Right forelimb (tissue), 1 donor: ENCODE measurements around the gene FBXL16.
"Not testable (repeated sequence)": the region's sequence is repeated elsewhere in the genome, so short reads cannot be mapped to it uniquely, and the experiment has no call there.

Experiments used
- DNase-seq: peaks from one replicate; pipeline ENCODE4 v3.0.0-alpha.2; 2018

The FBXL16 gene

DNA sequence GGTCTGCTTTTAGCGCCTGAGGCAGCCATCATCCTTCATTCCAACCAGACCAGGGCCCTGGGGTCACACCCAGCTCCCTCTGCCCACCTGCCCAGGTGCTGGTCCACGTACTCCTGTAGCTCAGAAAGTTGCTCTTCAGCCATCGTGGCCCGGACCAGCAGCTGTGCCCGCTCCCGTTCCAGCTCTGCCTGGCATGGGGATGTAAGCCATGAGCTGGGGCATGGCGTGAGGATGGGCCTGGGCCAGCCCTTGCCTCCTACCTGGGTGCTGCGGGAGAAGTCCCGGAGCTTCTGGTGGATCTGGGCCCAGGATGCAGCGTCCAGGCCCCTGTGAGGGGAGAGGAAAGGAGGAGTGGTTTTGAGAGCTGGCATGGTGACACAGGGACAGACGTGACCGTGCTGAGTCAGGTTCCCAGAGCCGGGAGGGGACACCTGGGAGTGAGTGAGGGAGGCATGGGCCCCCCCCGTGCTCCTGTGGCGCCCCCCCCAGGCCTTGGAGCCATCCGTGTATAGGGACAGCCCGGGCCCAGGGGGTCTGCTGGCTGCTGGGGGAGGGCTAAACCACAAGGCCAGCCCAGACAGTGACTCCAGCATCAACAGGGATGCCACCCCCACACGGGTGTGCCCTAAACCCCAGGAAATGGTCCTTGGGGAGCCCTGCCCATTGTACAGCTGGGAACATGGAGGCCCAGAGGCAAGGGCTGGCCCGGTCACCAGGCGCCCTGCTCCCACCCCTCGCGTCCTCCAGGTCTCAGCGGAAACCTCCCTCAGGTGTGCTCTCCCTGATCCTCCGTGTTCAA is 17.4 kb upstream of the FBXL16 start:
- DNase-seq = no peak

DNA sequence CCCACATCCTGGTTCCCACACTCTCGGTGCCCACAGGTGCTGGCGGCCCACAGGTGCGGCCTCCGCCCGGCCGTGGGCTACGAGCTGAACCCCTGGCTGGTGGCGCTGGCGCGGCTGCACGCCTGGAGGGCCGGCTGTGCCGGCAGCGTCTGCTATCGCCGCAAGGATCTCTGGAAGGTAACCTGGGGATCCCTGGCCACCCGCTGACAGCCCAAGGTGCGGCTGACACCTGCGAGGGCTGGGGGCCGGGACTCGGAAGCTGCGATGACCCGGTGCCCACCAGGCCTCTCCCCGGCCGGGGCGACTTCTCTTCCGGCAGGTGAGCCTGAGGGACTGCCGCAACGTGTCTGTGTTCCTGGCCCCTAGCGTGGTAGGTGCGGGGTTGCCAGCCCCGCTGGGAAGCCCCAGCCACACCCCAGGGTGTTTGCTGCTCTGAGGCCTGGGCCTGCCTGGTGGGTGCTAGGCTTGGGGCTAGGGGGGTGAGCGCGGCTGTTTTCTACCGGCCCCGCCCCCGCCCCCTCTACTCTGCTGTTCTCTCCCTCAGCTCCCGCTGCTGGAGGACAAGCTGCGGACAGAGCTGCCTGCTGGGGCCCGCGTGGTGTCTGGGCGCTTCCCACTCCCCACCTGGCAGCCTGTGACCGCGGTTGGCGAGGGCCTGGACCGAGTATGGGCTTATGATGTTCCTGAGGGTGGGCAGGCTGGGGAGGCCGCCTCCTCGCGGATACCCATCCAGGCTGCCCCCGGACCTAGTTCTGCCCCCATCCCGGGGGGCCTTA is 16.4 kb upstream of the FBXL16 start:
- DNase-seq = no peak

DNA sequence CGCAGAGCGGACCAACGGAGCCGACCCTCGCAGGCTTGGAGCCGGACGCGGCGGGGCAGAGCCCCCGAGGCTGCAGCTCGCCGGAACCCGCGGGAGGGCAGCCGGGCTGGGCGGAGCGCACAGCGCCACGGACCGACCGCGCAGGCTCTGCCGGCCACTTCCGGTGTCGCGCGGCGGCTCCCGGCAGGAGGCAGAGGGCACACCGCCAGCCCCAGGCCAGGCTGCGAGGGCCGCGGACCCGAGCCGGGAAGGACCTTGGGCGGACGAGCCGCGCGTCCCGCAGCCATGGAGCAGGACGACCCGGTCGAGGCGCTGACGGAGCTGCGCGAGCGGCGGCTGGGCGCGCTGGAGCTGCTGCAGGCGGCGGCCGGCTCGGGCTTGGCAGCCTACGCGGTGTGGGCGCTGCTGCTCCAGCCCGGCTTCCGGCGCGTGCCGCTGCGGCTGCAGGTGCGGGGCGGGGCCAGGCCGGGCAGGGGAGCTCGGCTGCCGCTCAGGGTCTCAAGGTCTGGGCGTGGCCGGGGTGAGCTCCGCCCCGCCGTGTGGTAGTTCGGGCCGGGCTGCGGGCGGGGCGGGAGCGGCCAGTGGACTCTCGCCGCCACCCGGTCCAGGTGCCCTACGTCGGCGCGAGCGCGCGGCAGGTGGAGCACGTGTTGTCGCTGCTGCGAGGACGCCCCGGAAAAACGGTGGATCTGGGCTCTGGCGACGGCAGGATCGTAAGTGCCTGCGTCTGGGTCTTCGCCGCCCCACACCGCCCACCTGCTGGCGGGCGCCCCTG is 15.6 kb upstream of the FBXL16 start, which contains the start of gene ANTKMT:
TSS of gene ANTKMT (plus strand) at position 157 of the 775 bp plus-strand sequence. CDS start at position 286, 129 bp downstream.
- peak; percentile 85 for DNase-seq

DNA sequence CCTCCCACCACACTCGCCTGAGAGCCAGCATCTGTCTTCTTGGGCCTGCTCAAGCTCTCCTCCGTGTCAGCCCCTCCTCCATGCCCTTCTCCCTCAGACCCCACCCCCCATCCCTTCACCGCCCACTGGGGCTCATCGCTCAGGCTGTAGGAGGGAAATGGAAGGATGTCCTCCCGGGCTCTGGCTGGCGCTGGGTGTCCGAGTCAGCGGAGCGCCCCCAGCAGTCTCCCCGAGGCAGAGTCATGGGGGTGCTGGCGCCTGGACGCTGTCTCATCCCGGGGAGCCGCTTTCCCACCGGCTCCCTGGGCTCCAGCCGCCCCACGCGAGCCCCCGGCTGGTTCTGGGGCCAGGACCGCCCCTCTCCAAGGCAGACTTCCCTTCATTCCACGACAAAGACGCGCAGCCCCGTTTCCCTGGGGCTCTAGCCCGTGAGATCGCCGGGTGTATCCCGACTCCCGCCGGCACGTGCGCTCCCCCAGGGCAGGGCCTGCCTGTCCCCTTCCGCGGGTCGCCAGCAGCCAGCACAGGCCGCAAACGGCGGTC is 14.9 kb upstream of the FBXL16 start:
- DNase-seq = peak; percentile 78

DNA sequence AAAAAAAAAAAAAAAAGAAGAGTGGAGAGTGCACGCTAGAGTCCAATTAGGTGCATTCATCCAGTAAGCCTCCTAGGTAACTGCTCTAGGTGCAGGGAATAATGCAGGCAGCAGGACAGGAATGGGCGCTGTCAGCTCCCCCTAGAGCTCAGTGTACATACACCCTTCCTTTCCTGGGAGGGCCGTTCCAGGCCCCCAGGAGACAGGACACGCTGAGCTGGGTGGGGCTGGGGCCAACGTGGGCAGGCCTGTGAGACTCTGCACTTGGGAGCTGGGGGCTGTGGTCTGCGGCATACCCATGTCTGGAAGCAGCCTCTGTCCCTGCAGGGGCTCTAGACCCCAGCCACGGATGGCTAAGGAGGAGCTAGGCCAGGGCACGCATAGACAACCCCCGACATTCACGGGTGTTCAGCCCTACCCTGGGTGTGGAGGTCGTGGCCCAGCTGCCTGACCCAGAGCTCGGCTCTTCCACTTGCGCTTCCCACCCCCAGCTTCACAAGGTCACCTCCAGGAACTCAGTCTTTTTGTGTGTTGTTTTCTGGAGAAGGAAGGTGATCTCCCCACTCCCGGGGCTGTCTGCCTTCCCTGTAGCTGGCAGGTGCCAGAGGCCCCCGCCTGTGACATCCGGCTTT is 14.3 kb upstream of the FBXL16 start:
- DNase-seq = no peak

DNA sequence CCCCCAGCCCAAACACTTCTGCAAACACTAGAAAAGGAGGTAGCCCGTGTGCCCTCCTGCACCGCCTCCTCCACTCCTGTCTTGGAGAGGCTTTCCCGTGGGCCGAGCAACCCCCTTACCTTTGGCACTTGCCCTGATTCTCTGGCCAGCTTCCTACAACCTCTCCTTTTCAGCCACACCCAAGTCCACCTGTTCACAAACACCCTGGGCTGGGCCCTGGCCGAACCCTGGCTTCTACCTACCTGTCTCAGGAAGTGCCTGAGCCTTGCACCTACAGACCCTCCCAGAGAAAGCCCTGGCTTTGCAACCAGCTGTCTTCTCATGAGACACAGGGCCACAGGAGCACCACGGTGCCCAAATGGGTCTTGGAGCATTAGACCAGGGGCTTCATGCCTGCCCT is 13.3 kb upstream of the FBXL16 start:
- DNase-seq = no peak

DNA sequence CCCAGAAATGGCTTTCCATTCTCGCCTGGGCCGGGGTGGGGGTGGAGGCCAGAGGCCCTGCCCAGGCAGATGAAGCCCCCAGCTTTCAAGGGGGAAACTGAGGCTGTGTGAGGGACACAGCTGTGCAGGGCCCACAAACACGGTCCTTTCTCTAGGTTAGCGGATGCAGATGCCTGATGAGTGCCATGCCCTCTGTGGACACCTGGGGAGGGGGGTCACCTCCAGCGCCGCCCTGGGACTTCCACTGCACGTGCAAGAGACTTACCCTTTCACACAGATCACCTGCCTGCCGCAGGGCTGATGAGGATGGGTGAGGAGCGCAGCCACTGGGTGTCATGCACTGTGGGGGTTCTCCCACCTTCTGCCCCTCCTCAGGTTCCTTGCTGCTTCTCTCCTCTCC is 12.8 kb upstream of the FBXL16 start:
- no peak for DNase-seq

DNA sequence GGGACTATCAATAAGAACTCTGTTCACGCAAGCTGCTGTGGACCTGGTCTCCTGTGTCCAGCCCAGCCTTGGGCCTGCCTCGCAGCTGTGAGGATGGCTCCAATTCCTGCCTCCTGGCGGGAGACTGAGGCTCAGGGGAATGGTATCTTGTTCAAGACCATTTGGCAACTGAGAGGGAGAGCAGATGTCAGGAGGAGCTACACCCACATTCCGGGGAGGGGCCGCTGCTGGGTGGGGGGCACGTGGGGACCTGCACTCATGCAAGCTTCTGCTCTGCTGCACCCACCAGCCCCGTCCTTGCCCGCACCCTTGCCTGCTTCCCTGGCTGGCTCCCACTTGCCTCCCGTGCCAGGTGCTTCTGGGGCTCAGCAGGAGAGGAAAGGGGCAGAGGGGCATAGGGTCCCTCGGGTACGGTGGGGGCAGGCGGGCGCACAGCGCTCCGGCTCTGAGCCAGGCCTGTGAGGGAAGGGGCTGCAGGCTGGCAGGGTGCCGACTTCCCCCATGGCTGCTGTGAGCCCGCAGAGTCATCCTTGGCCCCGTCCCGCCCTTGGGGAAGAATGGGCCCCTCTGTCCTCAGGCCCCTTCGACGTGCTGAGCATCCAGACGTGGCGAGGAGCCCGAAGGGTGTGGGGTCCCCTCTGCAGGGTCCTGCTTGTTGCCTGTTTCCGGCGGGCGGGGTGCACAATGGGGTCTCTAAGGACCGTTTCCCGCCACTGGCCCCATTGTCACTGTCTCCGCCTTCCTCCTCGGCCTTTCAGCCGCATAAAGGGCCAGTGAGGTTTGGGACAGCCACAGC is 12.0 kb upstream of the FBXL16 start:
- DNase-seq = no peak

DNA sequence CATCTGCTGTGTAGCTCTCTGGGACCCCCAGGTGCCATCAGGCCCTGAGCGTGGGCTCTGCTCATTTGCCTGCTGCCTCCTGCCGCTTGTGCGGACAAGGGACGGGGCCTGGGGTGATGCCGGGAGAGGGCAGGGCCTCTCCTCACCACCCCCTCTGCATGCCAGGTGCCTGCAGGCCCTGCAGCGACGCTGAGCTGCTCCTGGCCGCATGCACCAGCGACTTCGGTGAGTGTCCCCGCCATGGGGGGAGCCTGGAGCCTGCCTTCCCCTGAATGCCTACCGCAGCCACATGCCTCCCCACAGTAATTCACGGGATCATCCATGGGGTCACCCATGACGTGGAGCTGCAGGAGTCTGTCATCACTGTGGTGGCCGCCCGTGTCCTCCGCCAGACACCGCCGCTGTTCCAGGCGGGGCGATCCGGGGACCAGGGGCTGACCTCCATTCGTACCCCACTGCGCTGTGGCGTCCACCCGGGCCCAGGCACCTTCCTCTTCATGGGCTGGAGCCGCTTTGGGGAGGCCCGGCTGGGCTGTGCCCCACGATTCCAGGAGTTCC is 11.2 kb upstream of the FBXL16 start:
- no peak for DNase-seq

DNA sequence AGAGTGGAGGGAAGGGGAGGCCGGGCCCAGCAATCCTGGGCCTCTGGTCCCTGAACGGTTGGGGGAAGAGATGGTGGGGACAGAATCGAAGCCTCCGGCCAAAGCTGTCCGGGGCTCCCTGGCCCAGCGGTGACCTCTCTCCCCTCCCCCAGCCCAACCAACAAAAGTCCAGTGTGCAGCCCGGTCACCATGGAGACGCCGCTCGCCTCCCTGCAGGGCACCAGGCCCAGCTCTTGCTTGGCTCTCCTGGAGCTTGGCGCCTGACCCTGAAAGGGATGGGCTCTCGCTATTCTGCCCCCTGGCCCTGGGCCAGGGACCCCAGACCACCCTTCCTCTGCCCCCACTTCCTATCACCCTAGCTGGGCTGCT is 10.6 kb upstream of the FBXL16 start:
- DNase-seq = no peak

DNA sequence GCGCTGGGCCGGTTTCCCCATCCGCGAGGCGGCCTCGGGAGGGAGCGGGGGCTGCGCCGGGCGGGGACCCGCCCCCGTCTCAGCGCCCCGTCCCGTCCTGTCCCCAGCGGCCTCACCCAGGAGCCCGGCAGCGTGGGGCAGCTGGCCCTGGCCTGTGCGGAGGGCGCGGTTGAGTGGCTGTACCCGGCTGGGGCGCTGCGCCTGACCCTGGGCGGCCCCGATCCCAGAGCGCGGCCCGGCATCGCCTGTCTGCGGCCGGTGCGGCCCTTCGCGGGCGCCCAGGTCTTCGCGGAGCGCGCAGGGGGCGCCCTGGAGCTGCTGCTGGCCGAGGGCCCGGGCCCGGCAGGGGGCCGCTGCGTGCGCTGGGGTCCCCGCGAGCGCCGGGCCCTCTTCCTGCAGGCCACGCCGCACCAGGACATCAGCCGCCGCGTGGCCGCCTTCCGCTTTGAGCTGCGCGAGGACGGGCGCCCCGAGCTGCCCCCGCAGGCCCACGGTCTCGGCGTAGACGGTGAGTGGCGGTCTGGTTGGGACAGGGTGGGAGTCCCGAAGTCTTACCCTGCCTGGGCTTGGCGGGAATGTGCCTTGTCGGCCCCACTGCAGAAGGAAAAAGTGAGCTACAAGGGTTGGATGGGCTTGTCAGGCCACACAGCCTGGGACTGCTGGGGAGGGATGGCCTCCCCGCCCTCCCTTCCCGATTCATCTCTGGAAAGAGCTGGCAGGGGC is 10.0 kb upstream of the FBXL16 start:
- no peak for DNase-seq

DNA sequence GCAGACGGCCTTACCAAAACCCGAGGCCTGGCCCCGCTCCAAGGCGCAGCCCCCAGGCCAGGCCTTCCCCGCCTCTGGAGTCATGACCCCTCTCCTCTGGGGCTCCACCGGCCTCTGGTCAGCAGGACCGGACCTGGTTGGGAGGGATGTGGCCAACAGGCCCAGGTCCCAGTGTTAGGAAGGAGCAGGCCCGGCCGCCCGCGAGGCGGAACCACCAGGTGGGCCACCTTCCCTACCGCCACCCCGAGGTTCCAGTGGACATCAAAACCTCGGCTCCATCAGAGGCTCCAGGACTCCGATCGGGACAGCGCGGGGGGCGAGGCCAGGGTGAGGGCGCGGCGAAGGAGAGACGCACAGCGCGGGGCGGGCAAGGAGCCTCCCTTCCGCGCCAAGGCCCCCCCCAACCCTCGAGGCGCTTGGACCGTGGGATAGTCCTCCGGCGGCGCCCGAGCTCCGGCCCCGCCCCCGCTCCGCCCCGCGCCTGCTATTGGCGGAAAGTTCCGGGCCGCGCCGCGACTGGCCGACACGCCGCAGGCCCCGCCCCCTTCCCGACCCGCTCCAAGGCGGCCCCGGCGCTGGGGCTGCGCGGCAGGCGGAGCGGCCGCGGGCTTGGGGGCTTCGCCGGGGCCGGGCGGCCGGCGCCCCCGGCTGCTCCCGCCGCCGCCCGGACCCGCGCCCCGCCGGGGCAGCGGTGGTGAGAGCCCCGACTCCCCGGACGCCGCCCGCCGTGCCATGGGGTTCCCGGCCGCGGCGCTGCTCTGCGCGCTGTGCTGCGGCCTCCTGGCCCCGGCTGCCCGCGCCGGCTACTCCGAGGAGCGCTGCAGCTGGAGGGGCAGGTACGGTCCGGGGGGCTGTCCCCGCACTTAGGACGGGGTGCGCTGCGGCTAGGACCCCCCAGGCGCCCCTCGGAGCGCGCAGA is 9.2 kb upstream of the FBXL16 start, which contains the start of gene METRN:
TSS of gene METRN (plus strand) at position 561 of the 919 bp plus-strand sequence. CDS start at position 733, 172 bp downstream.
- peak; percentile 95 for DNase-seq

DNA sequence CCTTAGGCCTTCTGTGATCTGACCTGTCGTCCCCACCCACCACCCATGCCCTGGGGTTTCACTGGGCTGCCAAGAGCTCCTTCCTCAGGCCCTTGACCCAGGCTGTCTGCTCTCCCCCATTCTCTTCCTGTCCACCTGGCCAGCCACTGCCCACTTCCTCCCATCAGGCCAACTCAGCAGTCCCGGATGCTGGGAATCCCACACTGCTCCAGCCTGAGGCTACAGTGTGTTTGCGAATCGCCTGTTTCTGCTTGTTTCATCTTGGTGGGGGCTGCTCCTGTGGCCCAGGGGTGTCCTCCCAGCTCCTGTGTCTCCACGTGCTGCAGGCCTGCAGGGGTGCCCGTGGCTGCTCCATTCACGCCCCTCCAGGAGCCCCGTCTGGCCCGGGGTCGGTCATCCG is 8.5 kb upstream of the FBXL16 start:
- no peak for DNase-seq

DNA sequence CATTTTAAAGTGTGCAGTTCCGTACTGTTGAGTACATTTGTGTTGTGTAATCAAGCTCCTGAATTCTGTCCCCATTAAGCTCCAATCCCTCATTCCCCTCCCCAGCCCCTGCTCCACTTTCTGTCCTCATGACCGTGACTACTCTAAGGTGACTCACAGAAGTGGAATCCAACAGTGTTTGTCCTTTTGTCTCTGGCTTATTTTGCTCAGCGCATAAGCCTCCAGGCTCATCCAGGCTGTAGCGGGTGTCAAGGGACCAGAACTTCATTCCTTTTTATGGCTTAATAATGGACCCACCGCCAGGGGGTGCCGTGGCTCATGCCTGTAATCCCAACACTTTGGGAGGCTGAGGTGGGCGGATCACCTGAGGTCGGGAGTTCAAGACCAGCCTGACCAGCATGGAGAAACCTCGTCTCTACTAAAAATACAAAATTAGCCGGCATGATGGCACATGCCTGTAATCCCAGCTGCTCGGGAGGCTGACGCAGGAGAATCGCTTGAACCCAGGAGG is 7.2 kb upstream of the FBXL16 start:
- DNase-seq = not testable (repeated sequence)

DNA sequence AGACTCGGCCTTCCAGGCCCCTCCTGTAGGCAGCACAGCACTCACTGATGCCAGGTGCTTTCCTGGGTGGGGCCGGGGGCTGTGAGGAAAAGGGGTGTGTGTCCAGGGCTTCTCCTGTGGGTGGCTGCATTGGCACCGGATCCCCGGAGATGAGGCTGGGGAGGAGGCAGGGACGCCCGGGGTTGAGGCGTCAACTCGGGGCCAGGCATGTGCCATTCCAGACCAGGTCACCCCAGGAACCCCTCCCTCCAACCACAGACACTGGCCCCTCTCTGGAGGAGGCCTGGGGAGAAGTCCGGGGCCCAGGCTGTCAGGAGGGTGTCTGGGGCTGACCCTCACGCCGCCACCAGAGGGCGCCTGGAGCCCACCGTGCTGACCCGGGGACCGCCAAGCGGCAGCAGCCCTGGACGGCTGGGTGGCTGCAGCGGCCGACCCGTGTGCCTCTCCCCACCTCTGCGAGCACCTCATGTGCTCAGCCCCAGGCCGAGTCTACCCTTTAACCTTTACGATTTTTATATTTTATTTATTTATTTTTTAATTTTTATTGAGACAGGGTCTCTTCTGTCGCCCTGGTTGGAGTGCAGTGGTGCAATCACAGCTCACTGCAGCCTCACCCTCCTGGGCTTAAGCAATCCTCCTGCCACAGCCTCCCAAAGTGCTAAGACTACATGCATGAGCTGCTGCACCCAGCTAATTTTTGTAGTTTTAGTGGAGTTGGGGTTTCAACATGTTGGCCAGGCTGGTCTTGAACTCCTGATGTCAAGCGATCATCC is 6.1 kb upstream of the FBXL16 start:
- DNase-seq = peak; percentile 87

DNA sequence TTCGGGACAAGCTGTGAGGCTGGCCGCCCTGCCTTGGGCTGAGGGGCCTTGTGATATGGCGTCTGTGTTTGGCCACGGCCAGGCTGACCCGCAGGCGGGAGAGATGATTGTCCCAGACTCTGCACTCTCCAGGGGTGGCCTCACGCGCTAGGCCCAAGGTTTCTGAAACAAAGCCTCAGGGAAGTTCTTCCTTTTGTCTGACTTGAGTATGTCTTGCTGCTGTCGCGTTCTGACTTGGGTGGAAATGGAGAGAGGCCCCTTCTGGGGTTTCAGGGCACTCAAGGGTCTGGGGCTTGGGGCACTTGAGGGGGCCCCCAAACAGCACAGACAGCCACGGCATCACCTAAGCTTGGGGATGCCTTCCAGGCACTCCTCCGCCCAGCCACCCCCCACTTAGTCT is 5.5 kb upstream of the FBXL16 start:
- no peak for DNase-seq

DNA sequence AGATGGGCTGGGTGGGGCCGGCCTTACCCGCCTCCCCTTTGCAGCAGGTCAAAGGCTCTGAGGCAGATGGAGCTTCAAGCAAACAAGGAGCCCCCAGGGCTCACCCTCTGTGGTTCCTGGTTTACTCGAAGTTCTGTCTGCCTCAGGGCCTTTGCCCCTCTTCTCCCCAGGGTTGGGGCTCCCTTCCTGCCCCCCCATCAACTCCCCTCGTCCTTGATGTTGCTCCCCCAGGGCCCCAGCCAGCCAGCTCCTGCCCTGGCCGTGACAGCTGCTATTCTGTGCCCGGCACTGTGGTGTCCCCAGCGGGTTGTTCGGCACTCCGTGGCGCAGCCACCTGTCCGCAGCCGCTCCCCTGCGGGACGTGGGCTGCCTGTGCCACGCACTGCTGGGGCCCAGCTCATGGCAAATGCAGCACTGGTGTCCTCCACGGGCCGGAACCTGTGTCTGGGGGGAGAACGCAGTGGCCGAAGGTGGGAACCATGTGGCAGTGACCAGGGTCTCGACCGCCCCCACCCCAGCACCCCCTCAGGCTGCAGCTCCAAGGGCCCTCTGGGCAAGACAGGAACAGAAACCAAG is 5.0 kb upstream of the FBXL16 start:
- no peak for DNase-seq
